H1 (cell line): Measurements from ENCODE around the gene ZNF770.

Source experiments
- BACH1 ChIP-seq: IDR thresholded peaks from 2 replicates; pipeline ENCODE4 v1.6.1; 2012; ENCODE audit warnings: low read length, improper control_type of control experiment
- BCL11A ChIP-seq, 2 experiments: IDR thresholded peaks; one replicate each; pipeline ENCODE4 v1.6.1; 2011; ENCODE audit warnings: low read depth in 2 of 2, low read length in 2 of 2, mild to moderate bottlenecking in 2 of 2
- CHD1 ChIP-seq: IDR thresholded peaks from 2 replicates; pipeline ENCODE4 v1.6.1; 2012; ENCODE audit warnings: low read depth, low read length, improper control_type of control experiment
- CREB1 ChIP-seq: IDR thresholded peaks from 2 replicates; pipeline ENCODE4 v1.6.1; 2012; ENCODE audit warnings: inconsistent platforms
- EP300 ChIP-seq, 2 experiments: IDR thresholded peaks; 1 replicate in 1 of 2; 2 replicates in 1 of 2; pipeline ENCODE4 v1.6.1; 2011 to 2012; ENCODE audit warnings: low read depth in 2 of 2, low read length in 2 of 2, mild to moderate bottlenecking in 2 of 2, borderline replicate concordance in 1 of 2, inconsistent platforms in 1 of 2, moderate library complexity in 1 of 2
- KDM5A ChIP-seq: fragments of 200-600 bp; IDR thresholded peaks from 2 replicates; pipeline ENCODE4 v1.7.1; 2012; ENCODE audit warnings: mild to moderate bottlenecking, low read length, inconsistent platforms, mixed read lengths
- POLR2A ChIP-seq, 2 experiments: IDR thresholded peaks; 1 replicate in 1 of 2; 2 replicates in 1 of 2; pipeline ENCODE4 v1.6.1; 2011; ENCODE audit warnings: low read depth in 2 of 2, low read length in 2 of 2, mild to moderate bottlenecking in 2 of 2; ENCODE audit errors: control extremely low read depth in 1 of 2
- POU5F1 ChIP-seq: IDR thresholded peaks from 2 replicates; pipeline ENCODE4 v1.6.1; 2011; ENCODE audit warnings: low read depth, mild to moderate bottlenecking, low read length, moderate library complexity
- RAD21 ChIP-seq, 2 experiments: IDR thresholded peaks in 1 of 2; conservative IDR thresholded peaks in 1 of 2; 2 replicates each; pipeline ENCODE4 v1.6.1; 2011; ENCODE audit warnings: low read depth in 2 of 2, low read length in 2 of 2, improper control_type of control experiment in 1 of 2, inconsistent platforms in 1 of 2, mild to moderate bottlenecking in 1 of 2, moderate library complexity in 1 of 2
- SIN3A ChIP-seq, 2 experiments: IDR thresholded peaks in 1 of 2; conservative IDR thresholded peaks in 1 of 2; 2 replicates each; pipeline ENCODE4 v1.6.1; 2011 to 2012; ENCODE audit warnings: low read length in 2 of 2, improper control_type of control experiment in 1 of 2, low read depth in 1 of 2, mild to moderate bottlenecking in 1 of 2
- TF ChIP-seq, protein P1 (sequence below), 3 experiments: IDR thresholded peaks; 1 replicate in 2 of 3; 2 replicates in 1 of 3; pipeline versions ENCODE4 v1.5.1 to v1.6.1; 2011; ENCODE audit warnings: low read length in 3 of 3, mild to moderate bottlenecking in 3 of 3, inconsistent platforms in 2 of 3, low read depth in 1 of 3, moderate library complexity in 1 of 3; ENCODE audit not compliant: insufficient read depth in 1 of 3; ENCODE audit errors: control extremely low read depth in 1 of 3

DNA sequence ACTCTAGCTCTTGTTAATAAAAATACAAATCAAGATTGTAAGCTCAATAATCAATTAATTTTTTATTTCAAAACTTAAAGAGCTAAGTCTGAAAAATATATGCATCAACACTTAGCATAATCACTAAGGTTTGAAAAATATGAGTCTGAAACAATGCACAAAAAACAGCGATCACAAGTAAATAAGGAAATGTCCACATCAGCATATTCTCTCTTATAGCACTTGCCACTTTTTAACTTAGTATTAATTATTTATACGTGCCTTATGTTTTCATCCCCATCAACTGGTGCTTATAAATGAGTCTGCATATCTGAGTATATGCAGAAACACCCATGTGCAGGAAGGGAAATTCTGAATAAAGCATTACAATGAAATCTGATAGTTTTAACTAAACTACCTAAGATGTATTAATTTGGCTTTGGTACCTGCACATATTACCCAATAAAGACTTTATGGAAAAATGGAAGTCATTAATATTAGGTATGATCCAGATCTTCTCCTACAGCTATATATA lies 46.8 kb downstream of the ZNF770 start:
- TF ChIP-seq POLR2A (IDR thresholded peaks at IDR 0.05; ENCODE audit: control extremely low read depth in 1 of 2, low read depth in 2 of 2, low read length in 2 of 2) (no peak), SIN3A (conservative IDR thresholded peaks at IDR 0.05 in 1 of 2, IDR thresholded peaks at IDR 0.05 in 1 of 2; ENCODE audit: low read depth in 1 of 2, low read length in 2 of 2) (no peak), KDM5A (no peak), POU5F1 (no peak), RAD21 (IDR thresholded peaks at IDR 0.05 in 1 of 2, conservative IDR thresholded peaks at IDR 0.05 in 1 of 2; ENCODE audit: low read depth in 2 of 2, low read length in 2 of 2) (no peak), CHD1 (no peak), CREB1 (no peak), EP300 (IDR thresholded peaks at IDR 0.05; ENCODE audit: borderline replicate concordance in 1 of 2, low read depth in 2 of 2, low read length in 2 of 2) (no peak), BCL11A (IDR thresholded peaks at IDR 0.05; ENCODE audit: low read depth in 2 of 2, low read length in 2 of 2) (no peak), BACH1 (no peak)
- TF ChIP-seq, protein P1, sequence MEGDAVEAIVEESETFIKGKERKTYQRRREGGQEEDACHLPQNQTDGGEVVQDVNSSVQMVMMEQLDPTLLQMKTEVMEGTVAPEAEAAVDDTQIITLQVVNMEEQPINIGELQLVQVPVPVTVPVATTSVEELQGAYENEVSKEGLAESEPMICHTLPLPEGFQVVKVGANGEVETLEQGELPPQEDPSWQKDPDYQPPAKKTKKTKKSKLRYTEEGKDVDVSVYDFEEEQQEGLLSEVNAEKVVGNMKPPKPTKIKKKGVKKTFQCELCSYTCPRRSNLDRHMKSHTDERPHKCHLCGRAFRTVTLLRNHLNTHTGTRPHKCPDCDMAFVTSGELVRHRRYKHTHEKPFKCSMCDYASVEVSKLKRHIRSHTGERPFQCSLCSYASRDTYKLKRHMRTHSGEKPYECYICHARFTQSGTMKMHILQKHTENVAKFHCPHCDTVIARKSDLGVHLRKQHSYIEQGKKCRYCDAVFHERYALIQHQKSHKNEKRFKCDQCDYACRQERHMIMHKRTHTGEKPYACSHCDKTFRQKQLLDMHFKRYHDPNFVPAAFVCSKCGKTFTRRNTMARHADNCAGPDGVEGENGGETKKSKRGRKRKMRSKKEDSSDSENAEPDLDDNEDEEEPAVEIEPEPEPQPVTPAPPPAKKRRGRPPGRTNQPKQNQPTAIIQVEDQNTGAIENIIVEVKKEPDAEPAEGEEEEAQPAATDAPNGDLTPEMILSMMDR (IDR thresholded peaks at IDR 0.05; ENCODE audit: control extremely low read depth in 1 of 3, insufficient read depth in 1 of 3, low read depth in 1 of 3, low read length in 3 of 3): no peak
